ENCODE measurements around the gene COL26A1.

DNA sequence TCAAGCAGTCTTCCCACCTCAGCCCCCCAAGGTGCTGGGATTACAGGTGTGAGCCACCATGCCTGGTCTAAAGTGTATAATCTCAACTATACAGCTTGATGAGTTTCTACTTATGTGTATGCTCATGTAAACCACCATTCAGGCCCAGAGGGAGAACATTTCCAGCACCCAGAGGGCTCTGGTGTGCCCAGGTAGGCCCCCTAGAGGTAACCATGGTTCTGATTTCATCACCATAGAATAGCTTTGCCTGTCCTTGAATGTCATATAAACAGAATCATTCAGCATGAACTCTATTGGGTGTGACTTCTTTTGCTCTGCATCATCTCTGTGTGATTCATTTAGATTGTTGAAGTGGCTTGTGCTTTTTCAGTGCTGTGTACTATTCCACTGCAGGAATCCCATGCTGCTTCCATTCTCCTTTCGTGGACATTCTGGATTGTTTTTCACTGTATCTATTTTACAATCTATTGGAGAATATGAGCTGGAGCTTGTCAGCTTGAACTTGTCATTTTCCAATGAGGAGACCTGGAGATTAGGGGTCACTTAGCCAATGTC is 35.2 kb downstream of the COL26A1 start:
- TF ChIP-seq ZNF350 (tag by site-specific recombination; IDR thresholded peaks at IDR 0.05) = no peak
- TF ChIP-seq, protein P1, sequence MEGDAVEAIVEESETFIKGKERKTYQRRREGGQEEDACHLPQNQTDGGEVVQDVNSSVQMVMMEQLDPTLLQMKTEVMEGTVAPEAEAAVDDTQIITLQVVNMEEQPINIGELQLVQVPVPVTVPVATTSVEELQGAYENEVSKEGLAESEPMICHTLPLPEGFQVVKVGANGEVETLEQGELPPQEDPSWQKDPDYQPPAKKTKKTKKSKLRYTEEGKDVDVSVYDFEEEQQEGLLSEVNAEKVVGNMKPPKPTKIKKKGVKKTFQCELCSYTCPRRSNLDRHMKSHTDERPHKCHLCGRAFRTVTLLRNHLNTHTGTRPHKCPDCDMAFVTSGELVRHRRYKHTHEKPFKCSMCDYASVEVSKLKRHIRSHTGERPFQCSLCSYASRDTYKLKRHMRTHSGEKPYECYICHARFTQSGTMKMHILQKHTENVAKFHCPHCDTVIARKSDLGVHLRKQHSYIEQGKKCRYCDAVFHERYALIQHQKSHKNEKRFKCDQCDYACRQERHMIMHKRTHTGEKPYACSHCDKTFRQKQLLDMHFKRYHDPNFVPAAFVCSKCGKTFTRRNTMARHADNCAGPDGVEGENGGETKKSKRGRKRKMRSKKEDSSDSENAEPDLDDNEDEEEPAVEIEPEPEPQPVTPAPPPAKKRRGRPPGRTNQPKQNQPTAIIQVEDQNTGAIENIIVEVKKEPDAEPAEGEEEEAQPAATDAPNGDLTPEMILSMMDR (tag by site-specific recombination; IDR thresholded peaks at IDR 0.05) = no peak
- TF ChIP-seq ZBTB7A (tag by site-specific recombination; IDR thresholded peaks at IDR 0.05; ENCODE audit: low read depth) = no peak
- TF ChIP-seq ZNF274 (IDR thresholded peaks at IDR 0.05; ENCODE audit: low read length) = no peak
- no peak for TF ChIP-seq ZNF274 (tag by site-specific recombination; IDR thresholded peaks at IDR 0.05; ENCODE audit: borderline replicate concordance)
- no peak for TF ChIP-seq ZNF426 (tag by site-specific recombination; IDR thresholded peaks at IDR 0.05)
- TF ChIP-seq, protein P2, sequence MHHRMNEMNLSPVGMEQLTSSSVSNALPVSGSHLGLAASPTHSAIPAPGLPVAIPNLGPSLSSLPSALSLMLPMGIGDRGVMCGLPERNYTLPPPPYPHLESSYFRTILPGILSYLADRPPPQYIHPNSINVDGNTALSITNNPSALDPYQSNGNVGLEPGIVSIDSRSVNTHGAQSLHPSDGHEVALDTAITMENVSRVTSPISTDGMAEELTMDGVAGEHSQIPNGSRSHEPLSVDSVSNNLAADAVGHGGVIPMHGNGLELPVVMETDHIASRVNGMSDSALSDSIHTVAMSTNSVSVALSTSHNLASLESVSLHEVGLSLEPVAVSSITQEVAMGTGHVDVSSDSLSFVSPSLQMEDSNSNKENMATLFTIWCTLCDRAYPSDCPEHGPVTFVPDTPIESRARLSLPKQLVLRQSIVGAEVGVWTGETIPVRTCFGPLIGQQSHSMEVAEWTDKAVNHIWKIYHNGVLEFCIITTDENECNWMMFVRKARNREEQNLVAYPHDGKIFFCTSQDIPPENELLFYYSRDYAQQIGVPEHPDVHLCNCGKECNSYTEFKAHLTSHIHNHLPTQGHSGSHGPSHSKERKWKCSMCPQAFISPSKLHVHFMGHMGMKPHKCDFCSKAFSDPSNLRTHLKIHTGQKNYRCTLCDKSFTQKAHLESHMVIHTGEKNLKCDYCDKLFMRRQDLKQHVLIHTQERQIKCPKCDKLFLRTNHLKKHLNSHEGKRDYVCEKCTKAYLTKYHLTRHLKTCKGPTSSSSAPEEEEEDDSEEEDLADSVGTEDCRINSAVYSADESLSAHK (tag by site-specific recombination; IDR thresholded peaks at IDR 0.05) = no peak
- no peak for TF ChIP-seq KLF9 (tag by site-specific recombination; IDR thresholded peaks at IDR 0.05; ENCODE audit: low read depth)
- no peak for TF ChIP-seq TRIM28 (IDR thresholded peaks at IDR 0.05; ENCODE audit: borderline replicate concordance, low read length)
